Heart left ventricle (tissue), 13 donors: Measurements from ENCODE around the gene PANK1.

Experiments used
- POLR2A ChIP-seq, 2 donors: fragments of 450-650 bp; IDR thresholded peaks; one replicate each; pipeline ENCODE4 v1.6.1; 2017; ENCODE audit warnings: antibody characterized with exemption in 2 of 2, mild to moderate bottlenecking in 2 of 2, moderate library complexity in 2 of 2
- TF ChIP-seq, protein P1 (sequence below), 12 donors: fragments of 200-600 bp; sonication (generic) in 4 of 12; IDR thresholded peaks; one replicate each; pipeline versions ENCODE4 v1.5.0 to v1.8.0; 2018 to 2022; ENCODE audit warnings: antibody characterized with exemption in 12 of 12, mild to moderate bottlenecking in 5 of 12
- donor health status: ischemic (EF 13 %, LVEDD 7.1; RV severe dilation, severe dysfunction).
- donor health status: DM: no; HTN: yes; CAD: no.
- donor health status: DM: no; HTN: no; CAD: no.
- donor health status: ischemic (EF 25% LVEDD 6.9; RV normal size, moderate dysfunction).
- donor health status: ischemic (EF 25% LVEDD 5.7; RV mildly dilated, moderate dysfunction).
- donor health status: ischemic (EF 35%, LVEDD 5.7; RV mildly dilated, moderate dysfunction).
- donor health status: nonischemic (EF 11% LVEDD 7.7; RV severe dilation, severe dysfunction).
- donor health status: DM: yes; HTN: yes; CAD: no.
- donor health status: PGD.
- donor health status: ischemic (EF 29% LVEDD 5.4; RV normal size, mild dysfunction).
- donor health status: nonischemic (EF 23%, LVEDD 6.1; RV moderate dilation, normal function).

DNA sequence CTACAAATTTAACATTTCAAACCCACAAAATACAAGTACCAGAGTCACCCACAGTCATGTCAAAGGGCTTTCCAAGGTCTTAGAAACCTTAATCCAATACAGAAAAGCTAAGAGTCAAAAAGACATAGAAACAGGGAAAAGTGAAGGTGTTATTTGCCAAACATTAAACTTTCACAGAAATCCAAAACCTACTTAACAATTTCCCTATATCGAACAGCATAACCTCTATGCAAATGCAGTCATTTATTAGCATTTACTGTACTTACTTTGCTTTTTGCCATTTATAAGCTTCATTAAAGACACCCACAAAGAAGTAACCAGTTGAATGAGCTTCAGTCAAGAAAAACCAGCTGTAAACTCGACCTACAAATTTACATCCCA lies 1.6 kb downstream of the PANK1 start:
- TF ChIP-seq, protein P1, sequence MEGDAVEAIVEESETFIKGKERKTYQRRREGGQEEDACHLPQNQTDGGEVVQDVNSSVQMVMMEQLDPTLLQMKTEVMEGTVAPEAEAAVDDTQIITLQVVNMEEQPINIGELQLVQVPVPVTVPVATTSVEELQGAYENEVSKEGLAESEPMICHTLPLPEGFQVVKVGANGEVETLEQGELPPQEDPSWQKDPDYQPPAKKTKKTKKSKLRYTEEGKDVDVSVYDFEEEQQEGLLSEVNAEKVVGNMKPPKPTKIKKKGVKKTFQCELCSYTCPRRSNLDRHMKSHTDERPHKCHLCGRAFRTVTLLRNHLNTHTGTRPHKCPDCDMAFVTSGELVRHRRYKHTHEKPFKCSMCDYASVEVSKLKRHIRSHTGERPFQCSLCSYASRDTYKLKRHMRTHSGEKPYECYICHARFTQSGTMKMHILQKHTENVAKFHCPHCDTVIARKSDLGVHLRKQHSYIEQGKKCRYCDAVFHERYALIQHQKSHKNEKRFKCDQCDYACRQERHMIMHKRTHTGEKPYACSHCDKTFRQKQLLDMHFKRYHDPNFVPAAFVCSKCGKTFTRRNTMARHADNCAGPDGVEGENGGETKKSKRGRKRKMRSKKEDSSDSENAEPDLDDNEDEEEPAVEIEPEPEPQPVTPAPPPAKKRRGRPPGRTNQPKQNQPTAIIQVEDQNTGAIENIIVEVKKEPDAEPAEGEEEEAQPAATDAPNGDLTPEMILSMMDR (IDR thresholded peaks at IDR 0.05), result no peak
- TF ChIP-seq POLR2A (IDR thresholded peaks at IDR 0.05), result no peak
